Mucosa of rectum (tissue), 2 donors: ENCODE data around the gene GPR27.

Source experiments
- H3K27ac ChIP-seq, 2 donors: one replicate each; pipeline ENCODE4 v1.7.0; 2013; ENCODE audit warnings: inconsistent platforms in 2 of 2, low read depth in 2 of 2, low read length in 2 of 2
- H3K27me3 ChIP-seq, 2 donors: one replicate each; pipeline ENCODE4 v1.7.0; 2013; ENCODE audit warnings: low read length in 2 of 2; ENCODE audit not compliant: control insufficient read depth in 2 of 2, insufficient read depth in 2 of 2
- H3K36me3 ChIP-seq, 2 donors: one replicate each; pipeline ENCODE4 v1.7.0; 2013; ENCODE audit warnings: low read length in 2 of 2; ENCODE audit not compliant: control insufficient read depth in 2 of 2, insufficient read depth in 2 of 2
- H3K4me1 ChIP-seq, 2 donors: one replicate each; pipeline ENCODE4 v1.7.0; 2013; ENCODE audit warnings: low read length in 2 of 2, mild to moderate bottlenecking in 1 of 2; ENCODE audit not compliant: control insufficient read depth in 2 of 2, insufficient read depth in 2 of 2
- H3K4me3 ChIP-seq, 2 donors: one replicate each; pipeline ENCODE4 v1.7.0; 2013; ENCODE audit warnings: low read length in 2 of 2
- H3K9ac ChIP-seq, 2 donors: one replicate each; pipeline ENCODE4 v1.7.0; 2013; ENCODE audit warnings: low read length in 2 of 2, low read depth in 1 of 2, mild to moderate bottlenecking in 1 of 2
- H3K9me3 ChIP-seq, 2 donors: one replicate each; pipeline ENCODE4 v1.7.0; 2013; ENCODE audit warnings: low read length in 2 of 2; ENCODE audit not compliant: control insufficient read depth in 2 of 2
- donor health status: healthy.
- donor health status: Normal muscosa, but diverticular disease.

Gene GPR27

GRCh38 chr3:71800023-71800422 is 46.4 kb downstream of the GPR27 start:
- no peak overlapping the region for H3K4me3 ChIP-seq
- no peaks in the 10 kb centered on the region for H3K36me3 ChIP-seq
- peaks cover 0 to 9% of the 10 kb centered on the region in 2 donors for H3K27me3 ChIP-seq
- no peaks in the 10 kb centered on the region for H3K9me3 ChIP-seq
- no peak overlapping the region for H3K9ac ChIP-seq
- no peak overlapping the region for H3K27ac ChIP-seq
- H3K4me1 ChIP-seq = no peaks in the 10 kb centered on the region

- no peak overlapping the region for H3K27ac ChIP-seq
- no peak overlapping the region for H3K9ac ChIP-seq
- no peaks in the 10 kb centered on the region for H3K36me3 ChIP-seq
- H3K4me3 ChIP-seq = no peak overlapping the region
- no peaks in the 10 kb centered on the region for H3K9me3 ChIP-seq
- no peaks in the 10 kb centered on the region for H3K4me1 ChIP-seq
- peaks cover 0 to 9% of the 10 kb centered on the region in 2 donors for H3K27me3 ChIP-seq
Observed at GRCh38 chr3:71801986-71802385, 48.3 kb downstream of the GPR27 start.

GRCh38 chr3:71803248-71803647 is 49.6 kb downstream of the GPR27 start:
- Histone ChIP-seq H3K4me1 (no peaks in the 10 kb centered on the region), H3K9me3 (no peaks in the 10 kb centered on the region), H3K27me3 (peaks cover 0 to 9% of the 10 kb centered on the region in 2 donors), H3K27ac (no peak overlapping the region), H3K36me3 (no peaks in the 10 kb centered on the region), H3K9ac (no peak overlapping the region), H3K4me3 (no peak overlapping the region)

GRCh38 chr3:71805199-71805598 is 51.5 kb downstream of the GPR27 start:
- Histone ChIP-seq H3K27me3 (peaks cover 0 to 2% of the 10 kb centered on the region in 2 donors), H3K9me3 (no peaks in the 10 kb centered on the region), H3K27ac (no peak overlapping the region), H3K4me3 (no peak overlapping the region), H3K9ac (no peak overlapping the region), H3K36me3 (no peaks in the 10 kb centered on the region), H3K4me1 (no peaks in the 10 kb centered on the region)

GRCh38 chr3:71805691-71806090 is 52.0 kb downstream of the GPR27 start:
- no peaks in the 10 kb centered on the region for H3K4me1 ChIP-seq
- H3K27me3 ChIP-seq = peaks cover 0 to 2% of the 10 kb centered on the region in 2 donors
- H3K9me3 ChIP-seq = no peaks in the 10 kb centered on the region
- no peaks in the 10 kb centered on the region for H3K36me3 ChIP-seq
- no peak overlapping the region for H3K4me3 ChIP-seq
- no peak overlapping the region for H3K9ac ChIP-seq
- no peak overlapping the region for H3K27ac ChIP-seq
